Lower lobe of right lung (tissue), 2 donors: ENCODE data around the gene CENPS. TPM values are rescaled to one million over a fixed set of nuclear protein-coding genes. Genes with fewer than 3 reads are reported as not detected.
A peak's percentile ranks its signal among the peaks of the same experiment; 100 is the strongest.

ENCODE experiments used
- ATAC-seq, 2 donors: fragments of 200-7000 bp; cut with Tn5 transposase; one replicate each; pipeline ENCODE4 v1.9.1; 2020 to 2022; ENCODE audit warnings: mild to moderate bottlenecking in 2 of 2, moderate library complexity in 2 of 2
- DNase-seq: peaks from one replicate; pipeline ENCODE4 v3.0.0-alpha.2; 2020
- H3K27ac ChIP-seq: fragments of 200-600 bp; one replicate; pipeline ENCODE4 v1.8.0; 2022
- H3K27me3 ChIP-seq: fragments of 200-600 bp; one replicate; pipeline ENCODE4 v1.8.0; 2022; ENCODE audit warnings: low read depth
- H3K36me3 ChIP-seq: fragments of 200-600 bp; one replicate; pipeline ENCODE4 v1.8.0; 2022; ENCODE audit warnings: mild to moderate bottlenecking
- H3K4me1 ChIP-seq: fragments of 200-600 bp; one replicate; pipeline ENCODE4 v1.8.0; 2022
- H3K4me3 ChIP-seq: fragments of 200-600 bp; one replicate; pipeline ENCODE4 v1.8.0; 2022; ENCODE audit warnings: mild to moderate bottlenecking
- H3K9me3 ChIP-seq: fragments of 200-600 bp; one replicate; pipeline ENCODE4 v1.8.0; 2022
- CTCF ChIP-seq: fragments of 200-600 bp; IDR thresholded peaks from one replicate; pipeline ENCODE4 v1.8.0; 2022; ENCODE audit warnings: antibody characterized with exemption, mild to moderate bottlenecking
- intact Hi-C: fragments of 100-400 bp; cut with DNase I; formaldehyde crosslinking; loops from one replicate; pipeline ENCODE4 v1.11.0; 2022
- total RNA-seq: library from RNA; stranded (reverse); fragmentation: NEBNext Ultra II Directional; extraction: Animal tissue kit (Norgen Biotek cat#: 25700); gene quantifications from one replicate; pipeline ENCODE4 v1.2.1, GENCODE V29; 2021
- donor health status: DM: no; HTN: yes; CAD: no; lungs with severe emphysema.

Gene CENPS
- total RNA-seq, 1 donor from 2014 or later = 13.4 TPM

DNA sequence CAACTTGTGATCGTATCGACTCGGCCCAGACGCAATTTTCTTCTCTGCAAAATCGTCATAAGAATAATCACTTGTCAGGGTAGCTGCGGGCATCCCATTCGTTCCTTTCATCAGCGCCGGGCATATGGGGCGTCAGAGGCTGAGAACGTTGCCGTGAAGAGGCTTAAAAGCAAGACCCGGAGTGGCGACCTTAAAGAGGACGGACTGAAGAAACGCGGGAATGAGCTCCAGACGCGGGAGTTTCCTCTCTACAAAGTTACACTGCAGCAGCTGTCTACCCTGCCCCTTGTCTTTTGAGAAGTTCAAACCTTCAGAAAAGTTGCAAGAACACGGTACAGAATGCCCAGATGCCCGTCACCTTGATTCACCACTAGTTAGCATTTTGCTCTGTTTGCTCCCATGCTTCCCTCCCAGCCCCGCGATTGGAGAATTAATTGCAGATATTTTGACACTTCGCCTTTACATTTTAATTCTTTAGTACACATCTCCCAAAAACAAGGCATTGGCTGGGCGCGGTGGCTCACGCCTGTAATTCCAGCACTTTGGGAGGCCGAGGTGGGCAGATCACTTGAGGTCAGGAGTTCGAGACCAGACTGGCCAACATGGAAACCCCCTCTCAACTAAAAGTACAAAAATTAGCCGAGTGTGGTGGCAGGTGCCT, 967 bp downstream of the CENPS start:
- Histone ChIP-seq H3K27me3 (no peaks in the 10 kb centered on the region), H3K9me3 (no peaks in the 10 kb centered on the region), H3K27ac (peak overlapping the region; percentile 70), H3K4me3 (peak overlapping the region; percentile 87), H3K36me3 (no peaks in the 10 kb centered on the region), H3K4me1 (peaks cover 17% of the 10 kb centered on the region)
- no peak for ATAC-seq
- intact Hi-C loops = no loop called here
- no peak for DNase-seq
- TF ChIP-seq CTCF = no peak

DNA sequence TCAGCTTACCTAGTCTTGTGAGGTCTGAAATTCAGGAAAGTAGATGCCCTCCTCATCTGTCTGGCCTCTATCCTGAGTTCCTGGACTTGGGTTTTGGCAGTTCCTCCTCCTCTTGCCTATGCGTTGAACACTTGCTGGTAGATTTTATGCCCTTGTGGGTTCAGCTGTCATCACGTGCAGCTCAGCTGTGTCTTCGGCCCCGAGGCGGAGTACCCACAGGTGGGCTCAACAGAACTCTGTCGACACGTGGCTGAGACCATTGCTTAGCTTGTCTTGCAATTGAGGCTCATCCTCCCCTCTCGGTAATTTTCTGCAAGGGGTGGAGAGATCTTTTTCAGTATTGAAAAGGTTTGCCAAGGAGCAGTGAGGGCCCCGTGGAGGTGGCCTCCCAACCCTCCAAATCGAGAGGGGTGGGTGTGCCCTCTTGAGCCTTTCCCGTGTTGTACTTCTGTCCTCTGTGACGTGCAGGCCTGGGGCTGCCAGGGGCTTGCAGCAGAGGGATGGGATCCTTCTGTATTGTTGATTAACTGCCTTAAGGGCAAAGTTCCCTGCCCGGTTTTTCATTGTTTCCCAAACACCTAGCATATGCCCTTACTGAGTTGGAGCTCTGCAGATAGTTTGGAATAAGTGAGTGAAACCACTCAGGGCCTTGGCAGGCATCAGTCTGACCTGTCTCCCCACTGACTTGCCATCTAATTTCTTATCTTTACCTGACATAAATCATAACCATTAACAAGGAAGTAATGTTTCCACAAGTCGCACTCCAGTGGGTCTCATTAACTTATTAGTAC, 2.9 kb downstream of the CENPS start:
- Histone ChIP-seq H3K27ac (no peak overlapping the region), H3K9me3 (no peaks in the 10 kb centered on the region), H3K36me3 (no peaks in the 10 kb centered on the region), H3K27me3 (no peaks in the 10 kb centered on the region), H3K4me1 (peaks cover 17% of the 10 kb centered on the region), H3K4me3 (no peak overlapping the region)
- TF ChIP-seq CTCF = no peak
- DNase-seq (no peak), ATAC-seq (no peak)
- intact Hi-C loops = no loop called here

DNA sequence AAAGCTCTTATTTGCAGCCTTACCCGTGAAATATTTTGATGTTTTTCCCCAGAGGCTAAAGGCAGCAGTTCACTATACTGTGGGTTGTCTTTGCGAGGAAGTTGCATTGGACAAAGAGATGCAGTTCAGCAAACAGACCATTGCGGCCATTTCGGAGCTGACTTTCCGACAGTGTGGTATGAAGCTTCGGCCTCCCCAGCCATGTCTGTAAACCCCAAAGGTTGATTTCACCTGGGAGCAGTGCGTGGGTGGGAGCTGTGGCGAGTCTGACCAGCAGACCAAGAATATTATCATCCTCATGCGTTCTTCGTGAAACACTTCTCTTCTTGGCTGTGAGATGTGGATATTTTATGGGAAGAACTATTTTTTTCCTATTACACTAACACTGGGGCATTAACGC, 3.6 kb downstream of the CENPS start:
- TF ChIP-seq CTCF = no peak
- Histone ChIP-seq H3K4me3 (no peak overlapping the region), H3K4me1 (peaks cover 17% of the 10 kb centered on the region), H3K9me3 (no peaks in the 10 kb centered on the region), H3K27me3 (no peaks in the 10 kb centered on the region), H3K36me3 (no peaks in the 10 kb centered on the region), H3K27ac (no peak overlapping the region)
- intact Hi-C loops = no loop called here
- no peak for ATAC-seq
- no peak for DNase-seq

DNA sequence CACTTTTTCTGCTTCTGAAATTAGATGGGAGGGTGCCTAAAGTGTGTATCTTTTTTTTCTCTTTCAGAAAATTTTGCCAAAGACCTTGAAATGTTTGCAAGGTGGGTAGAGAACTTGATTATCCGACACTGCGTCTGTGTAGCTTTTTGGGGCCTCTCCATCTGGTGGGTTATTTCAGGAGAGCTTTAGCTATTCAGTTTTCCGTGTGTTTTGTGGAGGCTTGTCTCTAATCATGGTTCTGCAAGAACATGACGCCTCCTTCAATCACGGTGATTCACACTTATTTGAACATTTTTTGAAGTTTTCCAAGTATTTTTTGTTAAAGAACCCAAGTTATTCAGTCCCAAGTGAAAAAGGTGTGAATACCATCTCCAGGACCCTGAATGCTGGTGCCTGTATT, 4.4 kb downstream of the CENPS start:
- no peak overlapping the region for H3K4me3 ChIP-seq
- intact Hi-C loops = no loop called here
- H3K27ac ChIP-seq = no peak overlapping the region
- no peaks in the 10 kb centered on the region for H3K9me3 ChIP-seq
- TF ChIP-seq CTCF = no peak
- no peaks in the 10 kb centered on the region for H3K27me3 ChIP-seq
- no peaks in the 10 kb centered on the region for H3K36me3 ChIP-seq
- ATAC-seq (no peak), DNase-seq (no peak)
- H3K4me1 ChIP-seq = peaks cover 15% of the 10 kb centered on the region

DNA sequence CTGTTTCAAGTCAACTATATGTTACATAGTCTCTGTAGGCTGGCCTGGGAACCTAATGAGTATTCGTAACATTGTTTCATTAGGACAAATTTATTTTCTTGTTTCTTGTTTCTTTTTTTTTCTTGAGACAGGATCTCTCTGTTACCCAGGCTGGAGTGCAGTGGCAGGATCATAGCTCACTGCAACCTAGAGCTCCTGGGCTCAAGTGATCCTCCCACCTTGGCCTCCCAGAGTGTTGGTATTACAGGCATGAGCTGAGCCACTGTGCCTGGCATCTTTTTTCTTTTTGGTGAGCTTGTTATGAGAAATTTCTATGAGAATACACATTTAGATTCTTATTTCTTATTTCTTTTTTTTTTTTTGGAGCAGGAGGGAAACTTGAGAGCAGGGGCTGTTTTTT, 6.8 kb downstream of the CENPS start:
- no peak for DNase-seq
- intact Hi-C loops = no loop called here
- no peak for ATAC-seq
- TF ChIP-seq CTCF = no peak
- Histone ChIP-seq H3K4me3 (no peak overlapping the region), H3K27me3 (no peaks in the 10 kb centered on the region), H3K9me3 (no peaks in the 10 kb centered on the region), H3K27ac (no peak overlapping the region), H3K4me1 (no peaks in the 10 kb centered on the region), H3K36me3 (peaks cover 7% of the 10 kb centered on the region)
